Measurements from ENCODE around the gene LHPP. TPM values are rescaled to one million over a fixed set of nuclear protein-coding genes. Genes with fewer than 3 reads are reported as not detected.
A peak's percentile ranks its signal among the peaks of the same experiment; 100 is the strongest.

LHPP gene
- total and polyA plus RNA-seq, 10 donors, result 16.8 to 36.8 (median 23.5) TPM

- Histone ChIP-seq H3K9me3 (no peaks in the 10 kb centered on the region), H3K27me3 (replicated peaks in 1 of 7) (no peaks in the 10 kb centered on the region), H3K36me3 (no peaks in the 10 kb centered on the region), H3K27ac (peak overlapping the region in 3 of 8 donors; percentile 6 to 76 (median 40)), H3K4me1 (peaks cover 0 to 52% (median 27%) of the 10 kb centered on the region in 6 donors), H3K4me3 (no peak overlapping the region)
- 82 to 92% (median 91%) methylated on average over 5 to 11 of the region's 11 CpGs for WGBS, 5 donors
- intact Hi-C loops (cut with DNase I; ENCODE audit: low total_unique reads), result no loop called here
- DNase-seq, result no peak
- no peak for TF ChIP-seq POLR2AphosphoS5 (IDR thresholded peaks at IDR 0.05)
- TF ChIP-seq, protein P1, sequence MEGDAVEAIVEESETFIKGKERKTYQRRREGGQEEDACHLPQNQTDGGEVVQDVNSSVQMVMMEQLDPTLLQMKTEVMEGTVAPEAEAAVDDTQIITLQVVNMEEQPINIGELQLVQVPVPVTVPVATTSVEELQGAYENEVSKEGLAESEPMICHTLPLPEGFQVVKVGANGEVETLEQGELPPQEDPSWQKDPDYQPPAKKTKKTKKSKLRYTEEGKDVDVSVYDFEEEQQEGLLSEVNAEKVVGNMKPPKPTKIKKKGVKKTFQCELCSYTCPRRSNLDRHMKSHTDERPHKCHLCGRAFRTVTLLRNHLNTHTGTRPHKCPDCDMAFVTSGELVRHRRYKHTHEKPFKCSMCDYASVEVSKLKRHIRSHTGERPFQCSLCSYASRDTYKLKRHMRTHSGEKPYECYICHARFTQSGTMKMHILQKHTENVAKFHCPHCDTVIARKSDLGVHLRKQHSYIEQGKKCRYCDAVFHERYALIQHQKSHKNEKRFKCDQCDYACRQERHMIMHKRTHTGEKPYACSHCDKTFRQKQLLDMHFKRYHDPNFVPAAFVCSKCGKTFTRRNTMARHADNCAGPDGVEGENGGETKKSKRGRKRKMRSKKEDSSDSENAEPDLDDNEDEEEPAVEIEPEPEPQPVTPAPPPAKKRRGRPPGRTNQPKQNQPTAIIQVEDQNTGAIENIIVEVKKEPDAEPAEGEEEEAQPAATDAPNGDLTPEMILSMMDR (IDR thresholded peaks at IDR 0.05 in 8 of 11, conservative IDR thresholded peaks at IDR 0.05 in 3 of 11), result no peak
- no peak for TF ChIP-seq POLR2A (IDR thresholded peaks at IDR 0.05)
Measured at GRCh38 chr10:124551755-124552154, 90.1 kb downstream of the LHPP start.

- DNase-seq, result no peak
- no peaks in the 10 kb centered on the region for H3K9me3 ChIP-seq
- TF ChIP-seq POLR2A (IDR thresholded peaks at IDR 0.05) (no peak), POLR2AphosphoS5 (IDR thresholded peaks at IDR 0.05) (no peak)
- TF ChIP-seq, protein P1 (IDR thresholded peaks at IDR 0.05 in 8 of 11, conservative IDR thresholded peaks at IDR 0.05 in 3 of 11), result no peak
Measured at GRCh38 chr10:124552691-124553276, 91.2 kb downstream of the LHPP start.

DNA sequence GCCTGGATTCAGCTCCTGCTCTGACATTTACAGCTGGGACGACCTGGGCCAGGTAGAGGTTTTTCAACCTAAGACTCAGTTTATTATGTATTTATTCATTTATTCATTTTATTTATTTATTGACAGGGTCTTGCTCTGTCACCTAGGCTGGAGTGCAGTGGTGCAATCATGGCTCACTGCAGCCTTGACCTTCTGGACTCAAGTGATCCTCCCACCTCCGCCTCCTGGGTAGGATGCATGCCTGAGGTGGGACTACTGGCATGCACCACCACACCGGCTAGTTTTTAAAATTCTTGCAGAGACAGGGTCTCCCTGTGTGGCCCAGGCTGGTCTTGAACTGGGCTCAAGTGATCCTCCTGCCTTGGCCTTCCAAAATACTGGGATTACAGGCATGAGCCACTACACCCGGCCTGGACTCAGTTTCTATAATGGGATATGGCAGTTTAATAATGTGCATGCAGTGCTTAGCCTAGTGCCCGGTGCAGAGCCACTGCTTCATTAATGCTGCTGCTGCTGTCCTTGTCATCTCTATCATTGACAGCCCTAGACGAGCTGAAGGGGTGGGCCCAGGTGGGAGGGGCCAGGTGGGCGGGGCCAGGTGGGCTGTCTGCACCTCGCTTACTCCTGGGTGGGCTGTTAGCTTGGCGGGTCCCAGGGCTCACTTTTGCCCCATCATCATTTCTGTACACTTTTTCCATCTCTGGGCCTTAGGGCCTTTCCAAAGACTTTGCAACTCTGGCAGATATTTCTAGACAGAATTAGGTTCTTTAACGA is 92.6 kb downstream of the LHPP start:
- Histone ChIP-seq H3K4me3 (no peak overlapping the region), H3K9me3 (no peaks in the 10 kb centered on the region), H3K4me1 (peaks cover 0 to 40% (median 19%) of the 10 kb centered on the region in 6 donors), H3K27ac (no peak overlapping the region), H3K27me3 (replicated peaks in 1 of 7) (no peaks in the 10 kb centered on the region), H3K36me3 (no peaks in the 10 kb centered on the region)
- WGBS, 5 donors, result 87 to 95% (median 89%) methylated on average over 9 to 10 of the region's 10 CpGs
- DNase-seq, result no peak
- intact Hi-C loops (cut with DNase I; ENCODE audit: low total_unique reads), result no loop called here
- no peak for TF ChIP-seq POLR2A (IDR thresholded peaks at IDR 0.05)
- TF ChIP-seq, protein P1 (IDR thresholded peaks at IDR 0.05 in 8 of 11, conservative IDR thresholded peaks at IDR 0.05 in 3 of 11), result no peak
- no peak for TF ChIP-seq POLR2AphosphoS5 (IDR thresholded peaks at IDR 0.05)

More at GRCh38 chr10:124552691-124553276, 91.2 kb downstream of the LHPP start:
- 87 to 94% (median 93%) methylated on average over 14 of the region's 14 CpGs for WGBS, 5 donors
- intact Hi-C loops (cut with DNase I; ENCODE audit: low total_unique reads), result no loop called here
- H3K27ac ChIP-seq, result no peak overlapping the region
- no peak overlapping the region for H3K4me3 ChIP-seq
- peaks cover 0 to 46% (median 22%) of the 10 kb centered on the region in 6 donors for H3K4me1 ChIP-seq
- no peaks in the 10 kb centered on the region for H3K27me3 ChIP-seq (replicated peaks in 1 of 7)
- H3K36me3 ChIP-seq, result no peaks in the 10 kb centered on the region

DNA sequence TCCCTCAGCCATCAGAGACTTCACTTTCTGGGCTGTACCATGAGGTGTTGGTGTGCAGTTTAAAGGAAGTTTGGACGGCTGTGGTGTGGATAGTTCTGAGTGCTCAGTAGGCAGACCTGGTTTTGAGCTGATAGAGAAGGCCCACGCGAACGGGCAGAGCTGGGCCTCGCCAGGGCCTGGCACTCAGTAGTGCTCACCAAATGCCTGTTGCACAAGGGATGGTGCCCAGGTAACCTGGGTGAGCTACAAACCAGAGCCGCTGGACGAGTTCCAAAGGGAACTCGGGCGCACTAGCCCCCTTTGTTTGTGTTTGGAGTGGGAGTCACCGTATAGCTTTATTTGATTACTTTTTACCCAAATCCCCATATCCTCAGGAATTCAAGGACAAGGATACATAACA is 95.5 kb downstream of the LHPP start:
- H3K9me3 ChIP-seq, result peaks cover 0 to 7% (median 0%) of the 10 kb centered on the region in 8 donors
- peak; percentile 41 for DNase-seq
- H3K36me3 ChIP-seq, result no peaks in the 10 kb centered on the region
- TF ChIP-seq, protein P1 (IDR thresholded peaks at IDR 0.05 in 8 of 11, conservative IDR thresholded peaks at IDR 0.05 in 3 of 11), result no peak
- TF ChIP-seq POLR2A (IDR thresholded peaks at IDR 0.05), result no peak
- no peak for TF ChIP-seq POLR2AphosphoS5 (IDR thresholded peaks at IDR 0.05)
- intact Hi-C loops (cut with DNase I; ENCODE audit: low total_unique reads), result no loop called here
- no peaks in the 10 kb centered on the region for H3K27me3 ChIP-seq (replicated peaks in 1 of 7)
- 81 to 88% (median 84%) methylated on average over 10 of the region's 10 CpGs for WGBS, 5 donors
- H3K4me3 ChIP-seq, result no peak overlapping the region
- peaks cover 0 to 29% (median 11%) of the 10 kb centered on the region in 6 donors for H3K4me1 ChIP-seq
- no peak overlapping the region for H3K27ac ChIP-seq

Data from spleen (tissue), 11 donors.